AG08396 (cell line): Measurements from ENCODE around the gene APOBEC3H.
A peak's percentile ranks its signal among the peaks of the same experiment; 100 is the strongest.

Experiments
- DNase-seq: peaks from one replicate; pipeline ENCODE4 v3.0.0; 2012; ENCODE audit warnings: low spot score, mixed read lengths

APOBEC3H gene

DNA sequence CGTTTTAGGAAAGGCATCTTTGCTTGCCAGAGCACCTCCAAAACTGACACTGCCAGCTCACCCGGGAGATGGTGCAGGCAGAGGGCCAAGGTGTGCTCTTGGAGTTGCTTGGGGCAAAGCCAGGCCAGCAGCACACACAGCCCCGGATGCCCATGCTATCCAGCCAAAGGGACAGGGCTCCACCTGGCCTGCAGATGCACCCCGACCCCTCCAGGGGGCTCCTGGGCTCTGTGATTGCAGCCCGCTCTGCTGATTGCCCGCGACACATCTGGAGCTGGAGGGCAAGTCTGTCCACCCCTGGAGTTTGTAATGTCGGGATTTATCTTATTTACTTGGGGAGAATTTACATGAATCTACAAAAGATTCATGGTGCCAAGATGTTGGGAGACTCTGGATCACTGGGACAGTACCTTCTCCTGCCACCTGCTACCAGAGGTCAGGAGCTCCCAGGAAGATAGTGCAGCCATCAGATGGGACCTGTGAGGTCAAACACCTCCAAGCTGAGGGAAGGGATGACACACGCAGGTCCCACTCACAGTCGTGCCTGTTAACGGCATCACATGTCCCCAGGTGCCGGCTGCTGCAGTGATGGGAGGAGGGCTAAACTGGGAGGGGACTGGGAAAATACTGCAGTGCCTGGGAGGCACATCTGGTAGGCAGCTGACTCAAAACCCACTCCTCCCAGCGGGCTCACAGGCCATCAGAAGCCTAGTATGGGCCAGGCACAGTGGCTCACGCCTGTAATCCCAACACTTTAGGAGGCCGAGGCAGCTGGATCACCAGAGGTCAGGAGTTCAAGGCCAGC lies 38.2 kb downstream of the APOBEC3H start:
- peak; percentile 68 for DNase-seq

DNA sequence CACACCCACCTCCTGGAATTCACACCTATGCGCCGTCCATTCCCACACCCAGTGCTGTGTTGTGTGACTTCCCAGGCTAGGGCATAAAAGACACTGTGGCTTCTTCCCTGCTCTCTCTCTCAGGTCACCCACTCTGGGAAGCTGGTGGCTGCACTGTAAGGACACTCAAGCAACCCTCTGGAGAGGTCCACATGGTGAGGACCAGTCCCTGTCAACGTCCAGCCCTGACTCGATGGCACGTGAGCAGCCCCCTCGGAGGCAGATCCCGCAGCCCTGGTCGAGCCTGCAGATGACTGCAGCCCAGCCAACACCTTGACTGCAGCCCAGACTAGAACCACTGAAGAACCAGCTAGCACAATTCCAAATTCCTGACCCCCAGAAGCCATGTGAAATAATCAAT lies 39.3 kb downstream of the APOBEC3H start:
- DNase-seq, result no peak

DNA sequence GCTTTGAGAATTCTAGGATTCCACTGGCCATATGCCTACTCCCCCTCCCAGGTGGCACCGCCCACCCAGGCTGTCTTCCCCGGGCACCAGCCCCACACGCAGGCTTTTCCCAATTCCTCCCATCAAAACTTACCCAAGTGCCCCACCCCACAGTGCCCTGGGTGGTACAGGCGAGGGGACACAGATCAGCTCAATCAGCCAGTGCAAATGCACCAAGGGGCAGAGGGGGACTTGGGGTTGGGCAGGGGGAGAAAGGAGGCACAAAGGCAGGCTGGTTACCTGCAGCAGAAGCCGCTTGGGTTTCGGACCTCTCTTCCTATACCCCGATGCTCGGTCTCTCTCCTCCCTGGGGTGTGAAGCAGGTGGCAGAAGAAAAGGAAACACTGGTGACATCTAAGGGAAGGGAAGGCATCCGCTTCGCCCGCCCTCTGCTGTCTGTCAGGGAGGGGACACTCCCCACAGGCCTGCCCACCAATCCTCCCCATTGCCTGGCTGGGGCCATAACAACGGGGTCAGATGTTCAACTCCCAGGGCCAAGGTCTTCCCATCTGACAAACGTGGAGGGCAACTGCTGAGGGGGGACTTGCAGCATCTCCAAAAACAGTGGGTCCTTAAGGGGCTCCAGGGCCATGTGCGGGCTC lies 41.4 kb downstream of the APOBEC3H start:
- DNase-seq, result no peak

DNA sequence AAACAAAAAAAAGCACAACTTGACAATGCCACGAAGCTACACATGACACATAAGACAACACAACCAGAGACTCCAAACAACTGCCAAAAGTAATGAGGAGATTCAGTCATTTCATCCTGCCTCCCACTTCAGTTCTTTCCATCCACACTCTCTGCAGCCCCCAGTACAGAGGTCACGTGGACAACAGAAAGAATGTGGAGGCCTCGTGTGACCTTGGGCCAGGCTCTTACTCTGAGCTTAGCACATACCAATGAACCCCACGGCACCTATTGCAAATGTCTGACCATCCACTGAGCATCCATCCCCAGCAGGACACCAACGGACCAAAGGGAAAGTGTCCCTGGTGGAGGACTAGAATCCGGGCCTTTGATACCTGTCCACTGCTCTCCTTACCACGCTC lies 42.9 kb downstream of the APOBEC3H start:
- no peak for DNase-seq

DNA sequence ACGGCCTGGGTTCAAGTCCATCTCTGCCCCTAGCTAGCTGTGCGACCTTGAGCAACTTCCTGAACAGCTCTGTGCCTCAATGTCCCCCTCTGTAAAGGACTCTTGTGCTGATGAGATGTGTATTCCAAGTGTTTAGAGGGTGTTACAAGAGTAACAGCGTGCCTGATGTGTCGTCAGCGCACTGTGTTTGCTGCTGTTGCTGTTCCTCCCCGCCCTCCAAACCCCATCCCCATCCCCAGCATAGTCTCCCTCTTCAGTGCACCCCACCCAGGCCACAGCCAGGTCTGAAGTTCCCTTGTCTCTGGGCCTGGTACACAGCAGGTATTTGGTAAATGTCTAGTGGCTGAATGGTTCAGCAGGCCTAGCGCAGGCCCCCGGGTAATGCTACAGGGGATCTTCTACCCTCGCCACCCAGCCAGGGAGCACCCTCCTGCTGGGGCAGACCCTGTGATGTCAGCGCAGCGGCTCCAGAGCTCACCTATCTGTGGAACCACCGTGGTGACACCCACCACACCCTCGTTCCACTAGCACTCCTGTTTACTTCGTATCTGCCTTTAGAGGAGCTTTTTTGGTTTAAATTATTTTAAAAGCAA lies 45.1 kb downstream of the APOBEC3H start:
- DNase-seq, result no peak

DNA sequence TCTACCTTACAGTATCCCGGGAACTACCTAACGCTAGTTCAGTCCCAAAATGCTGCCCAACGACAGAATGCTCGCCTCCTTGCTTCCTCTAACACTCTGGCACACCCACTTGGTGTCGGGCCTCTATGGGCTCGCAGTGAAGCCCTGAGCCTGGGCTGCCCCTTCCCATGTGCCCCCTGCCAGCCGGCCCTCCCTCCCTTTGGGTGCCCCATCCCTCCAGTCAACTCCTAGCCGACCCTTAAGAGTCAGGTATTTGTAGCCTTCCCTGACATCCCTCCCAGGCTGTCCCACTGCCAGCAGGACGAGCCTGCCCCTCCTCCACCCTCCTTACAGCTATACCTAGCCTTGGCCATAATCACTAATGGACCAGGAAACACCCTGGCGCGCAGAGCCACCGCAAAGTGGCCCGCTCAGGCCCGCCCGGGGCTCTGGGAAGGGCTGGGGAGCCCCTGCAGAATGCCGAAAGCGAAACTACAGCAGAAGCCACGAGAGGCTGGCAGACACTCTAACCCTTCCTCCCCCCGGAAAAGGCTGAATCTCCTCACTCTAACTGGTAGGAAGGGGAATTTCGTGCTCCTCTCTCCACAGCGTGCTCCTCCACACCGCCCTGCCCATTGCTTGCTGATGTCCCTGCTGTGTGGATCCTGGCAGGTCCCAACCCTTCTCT lies 47.2 kb downstream of the APOBEC3H start:
- DNase-seq, result peak; percentile 79

DNA sequence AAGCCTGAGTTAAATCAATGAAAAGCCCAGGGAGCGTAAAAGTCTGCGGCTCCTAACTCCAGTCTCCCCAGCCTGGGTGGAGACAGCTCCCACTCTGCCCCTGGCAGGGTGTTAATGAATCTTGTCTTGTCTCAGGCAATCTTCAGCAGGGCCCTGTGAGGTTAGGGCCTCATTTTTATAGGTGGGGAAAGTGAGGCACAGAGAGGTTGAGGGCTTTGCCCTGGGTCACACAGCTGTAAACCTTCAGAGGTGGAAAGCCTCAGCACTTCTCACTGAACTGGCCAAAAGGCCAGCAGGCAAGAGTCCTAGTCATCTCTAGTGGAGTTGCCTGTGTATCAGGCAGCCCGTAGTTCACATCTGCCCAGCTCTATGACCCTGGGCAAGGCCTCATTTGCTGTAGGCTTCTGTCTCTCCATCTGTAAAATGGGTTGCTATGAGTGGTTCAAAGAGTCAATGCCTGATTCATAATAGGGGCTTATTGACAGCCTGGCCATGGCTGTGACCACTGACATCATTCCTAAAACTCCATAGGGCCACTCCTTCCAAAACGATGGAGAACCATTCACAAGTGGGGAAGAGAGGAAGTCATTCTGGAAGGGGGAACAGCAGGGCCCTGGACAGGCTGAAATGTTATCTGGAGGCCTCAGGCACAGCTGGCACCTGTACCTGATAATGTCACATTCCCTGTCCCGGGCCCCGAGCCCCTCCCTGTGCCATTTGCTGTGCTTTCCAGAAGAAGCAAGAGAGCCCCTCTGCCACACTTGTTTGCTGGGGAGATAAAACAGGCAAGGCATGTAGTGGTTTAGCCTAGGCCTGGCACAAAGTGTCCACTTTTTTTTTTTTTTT lies 49.4 kb downstream of the APOBEC3H start:
- no peak for DNase-seq

DNA sequence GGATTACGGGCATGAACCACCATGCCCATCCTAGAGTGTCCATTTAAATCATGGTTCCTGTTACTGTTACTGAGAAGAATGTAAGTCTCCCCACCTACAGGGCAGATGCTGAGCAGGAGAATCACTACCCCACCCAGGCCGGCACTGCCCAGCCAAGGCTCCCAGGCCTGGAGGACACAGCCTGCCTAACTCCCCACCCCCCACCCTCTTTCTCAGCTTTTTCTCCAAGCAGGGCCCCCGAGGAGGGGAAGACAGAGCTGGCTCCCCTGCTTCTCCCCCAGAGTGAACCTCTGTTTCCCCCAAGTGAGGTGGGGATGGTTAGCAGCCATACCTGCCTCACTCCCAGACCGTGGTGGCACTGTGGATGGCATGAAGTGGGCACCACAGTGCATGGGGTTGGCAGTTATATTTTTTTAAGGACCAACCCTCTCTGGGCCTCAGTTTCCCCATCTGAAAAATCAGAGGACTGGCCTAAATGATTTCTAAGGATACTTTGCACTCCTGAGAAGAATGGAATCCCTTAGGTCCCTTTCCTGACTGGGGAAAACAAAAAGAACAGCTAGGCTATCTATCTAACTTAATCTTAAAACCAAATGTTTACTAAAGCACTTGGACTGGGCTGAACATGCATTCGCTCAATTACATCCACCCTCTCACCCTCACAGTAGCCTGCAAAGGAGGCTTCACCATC lies 50.4 kb downstream of the APOBEC3H start:
- no peak for DNase-seq

DNA sequence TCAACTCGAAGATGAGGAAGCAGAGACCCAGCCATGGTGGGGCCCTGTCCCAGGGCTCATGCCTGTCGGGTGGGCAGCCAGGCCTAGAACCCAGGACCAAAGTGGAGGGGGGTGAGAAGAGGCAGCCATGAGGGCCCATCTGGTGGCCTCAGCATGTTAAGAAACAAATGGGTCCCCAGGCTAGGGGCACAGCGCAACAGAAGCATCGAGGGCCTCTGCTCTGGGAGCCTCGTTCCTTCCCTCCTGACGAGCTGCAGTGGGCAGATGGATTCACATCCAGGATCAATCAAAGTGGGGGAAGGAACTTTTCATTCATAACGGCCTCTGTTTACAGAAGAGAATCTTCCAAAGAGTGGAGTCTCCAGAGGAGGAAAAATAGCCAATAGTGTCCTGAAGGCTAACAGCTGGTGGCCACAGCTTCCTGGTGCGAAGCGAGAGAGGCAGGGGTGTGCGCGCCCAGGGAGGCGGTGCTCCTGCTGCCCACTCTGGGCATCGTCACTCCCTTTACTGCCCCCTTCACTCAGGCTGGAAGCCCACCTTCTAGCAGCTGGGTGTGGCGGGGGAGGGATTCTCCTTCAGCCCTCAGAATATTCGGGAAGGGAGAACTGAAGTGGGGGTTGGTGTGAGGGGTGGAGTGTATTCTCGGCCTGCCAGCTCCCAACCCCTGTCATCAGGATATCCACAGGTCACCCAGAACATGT lies 51.1 kb downstream of the APOBEC3H start:
- DNase-seq, result no peak

DNA sequence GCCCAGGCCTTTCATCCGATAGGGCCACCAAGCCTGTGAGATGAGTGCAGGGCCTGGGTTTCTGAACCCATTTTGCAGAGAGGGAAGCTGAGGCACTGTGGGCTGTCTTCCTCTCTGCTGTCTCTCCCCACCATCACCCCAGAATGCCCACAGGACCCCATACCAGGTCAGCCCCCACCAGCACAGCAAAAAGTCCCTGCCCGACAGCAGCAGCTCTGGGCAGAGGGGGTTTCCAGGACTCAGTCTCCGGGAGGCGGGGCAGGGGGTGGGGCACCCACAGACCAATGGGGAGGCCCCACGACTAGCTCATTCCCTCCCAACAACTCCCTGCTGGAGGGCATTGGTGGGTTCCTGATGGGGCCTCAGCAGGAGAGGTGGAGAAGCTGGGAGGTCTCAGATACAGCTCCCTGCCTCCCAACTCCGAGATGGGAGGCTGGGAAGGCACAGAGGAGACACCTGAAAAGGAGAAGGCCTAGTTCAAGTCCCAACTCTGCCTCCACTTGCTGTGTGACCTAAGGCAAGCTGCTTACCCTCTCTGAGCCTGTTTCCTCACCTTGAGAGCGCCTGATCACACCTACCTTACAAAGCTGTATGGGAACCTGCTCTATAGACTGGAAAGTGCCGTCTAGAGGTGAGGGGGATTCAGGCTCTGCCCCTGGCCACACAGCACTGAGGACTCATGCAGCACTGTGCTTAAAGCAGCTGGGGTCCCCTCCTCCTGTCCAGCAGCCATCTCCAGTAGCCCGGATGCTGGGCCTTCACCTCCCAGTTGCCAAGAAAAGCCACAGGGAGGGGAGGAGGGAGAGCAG lies 51.9 kb downstream of the APOBEC3H start:
- DNase-seq, result no peak

DNA sequence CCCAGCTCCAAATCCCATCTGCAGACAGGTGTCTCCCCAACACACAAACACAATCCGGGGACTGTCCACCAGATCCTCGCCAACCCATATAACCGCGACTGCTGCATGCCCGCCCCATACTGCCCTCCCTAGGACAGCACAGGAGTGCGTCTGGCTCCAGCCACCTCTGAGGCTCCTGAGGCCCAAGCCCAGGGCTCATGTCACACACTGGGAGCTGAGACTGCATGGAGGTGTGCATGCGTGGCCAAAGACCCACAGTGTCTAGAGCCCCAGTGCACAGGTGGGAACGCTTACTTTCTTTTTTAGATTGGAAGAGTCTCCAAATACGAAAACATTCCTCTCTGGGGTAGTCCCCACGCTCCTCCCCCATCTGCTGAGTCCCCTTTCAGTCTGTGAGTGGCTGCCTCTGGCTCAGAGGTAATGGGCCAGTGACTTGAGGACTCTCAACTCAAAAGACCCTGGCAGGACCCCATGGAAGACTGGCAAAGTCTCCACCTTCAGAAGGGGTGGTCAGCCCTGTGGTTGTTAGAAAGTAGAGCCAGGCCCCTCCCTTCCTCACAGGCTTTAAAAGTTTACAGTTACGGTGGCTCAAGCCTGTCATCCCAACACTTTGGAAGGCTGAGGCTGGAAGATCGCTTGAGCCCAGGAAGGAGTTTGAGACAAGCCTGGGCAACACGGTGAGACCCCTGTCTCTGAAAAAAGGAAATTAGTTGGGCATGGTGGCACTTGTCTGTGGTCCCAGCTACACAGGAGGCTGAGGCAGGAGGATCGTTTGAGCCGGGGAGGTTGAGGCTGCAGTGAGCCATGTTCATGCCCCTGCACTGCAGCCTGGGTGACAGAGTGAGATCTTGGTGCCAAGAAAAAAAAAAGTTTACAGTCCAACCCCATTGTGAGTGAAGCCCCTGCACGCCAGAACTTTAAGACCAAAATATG lies 53.1 kb downstream of the APOBEC3H start:
- DNase-seq, result no peak

DNA sequence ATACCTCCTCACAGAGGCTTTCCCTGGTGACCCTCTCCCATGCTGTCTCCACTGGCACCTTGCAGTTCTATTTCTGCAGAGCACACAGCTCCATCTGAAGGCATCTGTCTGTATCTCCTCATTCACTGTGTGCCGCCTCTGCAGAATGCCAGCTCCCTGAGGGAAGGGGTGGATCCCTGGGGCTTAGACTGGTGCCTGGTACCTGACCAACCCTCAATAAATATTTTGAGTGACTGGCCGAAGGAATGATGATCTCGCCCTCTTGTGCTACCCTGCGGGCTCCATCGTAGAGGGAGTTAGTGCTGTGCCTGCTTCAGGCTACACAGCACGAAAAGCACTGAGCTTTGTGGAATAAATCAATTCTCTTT lies 53.8 kb downstream of the APOBEC3H start:
- no peak for DNase-seq

DNA sequence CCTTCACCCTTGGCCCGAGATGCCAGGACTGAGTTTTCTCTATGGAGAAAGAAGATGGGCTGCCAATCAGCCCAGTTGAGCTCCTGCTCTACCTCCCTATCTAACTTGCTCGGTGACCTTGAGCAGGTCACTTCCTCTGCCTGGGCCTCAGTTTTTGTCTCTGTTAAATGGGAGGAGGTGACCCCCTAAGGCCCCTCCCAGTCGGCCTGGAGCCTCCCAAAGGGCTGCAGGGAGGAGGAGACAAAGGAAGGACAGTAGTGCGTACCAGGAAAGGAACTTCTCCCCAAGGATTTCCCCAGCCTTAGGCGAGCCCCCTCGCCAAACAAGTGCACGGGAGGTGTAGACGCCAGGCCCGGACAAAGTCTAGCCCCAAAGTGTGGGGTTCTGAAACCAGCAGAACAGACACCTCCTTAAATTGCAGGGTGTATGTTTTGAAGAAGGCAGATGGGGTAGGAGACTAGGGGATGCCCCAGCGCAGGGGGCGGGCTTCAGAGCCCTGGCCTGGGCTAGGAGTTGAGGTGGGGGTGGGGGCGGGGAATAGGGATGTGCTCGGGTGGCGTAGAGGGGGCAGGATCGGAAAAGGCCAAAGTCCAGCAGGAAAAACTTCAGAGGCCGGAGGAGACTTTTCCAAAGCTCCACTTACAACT lies 54.4 kb downstream of the APOBEC3H start:
- DNase-seq, result no peak

DNA sequence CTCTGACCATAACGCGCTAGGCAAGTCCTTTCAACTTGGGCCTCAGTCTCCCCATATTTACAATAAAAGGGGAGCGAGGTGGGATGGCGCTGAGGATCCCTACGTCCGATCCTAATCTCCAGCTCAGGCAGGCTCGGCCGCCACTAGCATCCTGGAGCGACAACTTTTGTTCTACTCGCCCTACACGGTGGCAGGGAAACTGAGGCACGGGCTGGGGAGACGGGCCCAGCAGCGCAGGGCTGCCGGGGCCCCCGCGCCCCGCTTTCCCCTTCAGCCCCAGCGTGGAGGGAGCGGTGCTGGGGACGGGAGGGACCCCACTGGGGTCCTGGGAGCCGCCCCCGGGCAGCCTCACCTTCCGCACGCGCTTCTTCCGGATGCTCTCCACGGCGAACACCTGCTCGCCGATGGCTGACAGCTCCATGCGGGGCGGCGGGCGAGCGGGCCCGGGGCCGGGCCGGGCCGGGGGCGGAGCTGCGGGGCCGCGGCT lies 55.0 kb downstream of the APOBEC3H start:
- DNase-seq, result no peak

DNA sequence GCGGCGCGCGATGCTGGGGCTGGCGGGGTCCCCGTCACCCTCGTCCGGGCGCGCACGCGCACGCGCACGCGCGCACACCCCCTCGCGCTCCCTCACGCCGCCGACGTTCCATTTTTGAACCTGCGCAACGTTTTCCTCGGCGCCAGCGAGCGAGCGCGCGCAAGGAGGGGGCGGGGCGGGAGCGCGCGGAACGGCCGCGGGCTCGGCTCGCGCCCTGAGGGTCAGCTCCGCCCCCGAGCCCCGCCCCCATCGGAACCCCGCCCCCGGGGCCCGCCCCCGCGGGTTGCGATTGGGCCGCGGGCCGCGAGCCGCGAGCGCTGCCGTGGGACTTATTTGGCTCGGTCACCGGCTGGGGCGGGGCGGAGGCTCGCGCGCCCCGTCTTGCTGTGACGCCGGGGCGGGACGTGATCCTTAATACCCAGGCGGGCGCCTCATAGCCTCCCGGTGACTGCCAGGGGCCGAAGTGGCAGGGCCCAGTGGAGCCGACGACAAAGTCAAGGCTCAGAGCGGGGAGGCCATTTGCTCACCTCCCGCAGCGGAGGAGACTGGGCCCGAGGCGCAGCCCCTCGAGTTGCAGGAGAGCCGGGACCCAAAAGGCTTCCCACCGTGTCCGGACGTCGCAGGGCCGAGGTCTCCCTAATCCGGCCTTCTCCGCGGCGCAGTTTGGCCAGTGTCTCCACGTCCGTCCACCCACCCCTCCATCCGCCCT lies 55.6 kb downstream of the APOBEC3H start, which contains the start of gene CBX7:
CBX7 (minus strand) TSS at position 170 of the 709 bp plus-strand sequence. CDS start 236 bp downstream, outside the sequence.
- DNase-seq, result peak; percentile 99

DNA sequence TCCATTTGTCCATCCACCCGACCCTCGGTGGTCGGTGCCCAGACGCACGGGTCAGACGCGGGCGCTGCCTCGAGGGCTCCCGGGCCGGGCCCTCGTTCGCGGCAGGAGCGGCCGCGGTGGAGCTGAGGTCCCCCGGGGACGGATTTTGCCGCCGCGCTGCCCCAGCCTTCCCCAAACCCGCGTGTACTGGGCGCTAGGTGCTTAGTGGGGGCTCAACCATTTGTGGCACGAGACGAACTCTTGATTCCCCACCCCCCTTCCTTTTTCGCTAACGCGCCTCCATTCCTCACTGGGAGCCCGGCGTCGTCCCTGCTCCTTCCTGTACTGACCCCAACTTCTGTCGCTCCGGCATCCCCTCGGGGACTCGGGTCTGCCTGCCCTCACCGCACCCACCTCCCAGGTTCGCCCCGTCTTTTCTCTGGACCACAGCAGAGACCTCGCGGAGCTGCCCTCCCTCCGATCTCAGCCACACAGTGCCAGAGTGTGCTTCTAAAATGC lies 56.2 kb downstream of the APOBEC3H start:
- DNase-seq, result no peak
